ENCODE measurements around the gene VPS50.

DNA sequence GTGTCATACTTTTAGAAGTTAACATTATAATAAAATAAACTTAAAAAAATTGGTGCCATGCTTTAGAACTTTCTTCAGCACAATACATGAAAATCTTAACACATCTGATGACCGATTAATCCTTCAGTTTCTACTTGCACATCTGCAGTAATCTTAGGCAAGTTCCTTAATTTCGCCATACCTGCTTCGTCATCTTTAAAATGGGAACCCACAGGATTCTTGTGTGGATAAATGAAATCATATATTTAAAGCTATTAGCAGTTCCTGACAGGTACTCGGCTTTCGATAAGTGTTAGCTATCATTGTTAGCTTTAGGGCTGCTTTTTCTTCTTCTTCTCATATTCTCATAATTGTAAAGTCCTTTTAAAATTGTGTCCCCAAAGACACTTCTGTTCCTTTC lies 907 bp upstream of the VPS50 start:
- TF ChIP-seq, protein P1, sequence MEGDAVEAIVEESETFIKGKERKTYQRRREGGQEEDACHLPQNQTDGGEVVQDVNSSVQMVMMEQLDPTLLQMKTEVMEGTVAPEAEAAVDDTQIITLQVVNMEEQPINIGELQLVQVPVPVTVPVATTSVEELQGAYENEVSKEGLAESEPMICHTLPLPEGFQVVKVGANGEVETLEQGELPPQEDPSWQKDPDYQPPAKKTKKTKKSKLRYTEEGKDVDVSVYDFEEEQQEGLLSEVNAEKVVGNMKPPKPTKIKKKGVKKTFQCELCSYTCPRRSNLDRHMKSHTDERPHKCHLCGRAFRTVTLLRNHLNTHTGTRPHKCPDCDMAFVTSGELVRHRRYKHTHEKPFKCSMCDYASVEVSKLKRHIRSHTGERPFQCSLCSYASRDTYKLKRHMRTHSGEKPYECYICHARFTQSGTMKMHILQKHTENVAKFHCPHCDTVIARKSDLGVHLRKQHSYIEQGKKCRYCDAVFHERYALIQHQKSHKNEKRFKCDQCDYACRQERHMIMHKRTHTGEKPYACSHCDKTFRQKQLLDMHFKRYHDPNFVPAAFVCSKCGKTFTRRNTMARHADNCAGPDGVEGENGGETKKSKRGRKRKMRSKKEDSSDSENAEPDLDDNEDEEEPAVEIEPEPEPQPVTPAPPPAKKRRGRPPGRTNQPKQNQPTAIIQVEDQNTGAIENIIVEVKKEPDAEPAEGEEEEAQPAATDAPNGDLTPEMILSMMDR (IDR thresholded peaks at IDR 0.05) = no peak
- TF ChIP-seq EP300 (IDR thresholded peaks at IDR 0.05) (no peak), POLR2A (IDR thresholded peaks at IDR 0.05) (no peak)
